Measurements from ENCODE around the gene EIPR1. TPM values are rescaled to one million over a fixed set of nuclear protein-coding genes. Genes with fewer than 3 reads are reported as not detected.

The EIPR1 gene
- total and polyA plus RNA-seq, 10 of the 15 experiments (the other 5 are each of a cell fraction or from before 2014, with no cell fraction given), result 23.6 to 61.2 (median 42.2) TPM

- Histone ChIP-seq H3K4me2 (ENCODE audit: control insufficient read depth, insufficient read depth) (no peak overlapping the region), H3K27ac (ENCODE audit: control insufficient read depth, insufficient read depth) (no peak overlapping the region), H3K27me3 (replicated peaks in 1 of 2; ENCODE audit: control insufficient read depth in 2 of 2, insufficient read depth in 2 of 2, low read length in 1 of 2) (no peaks in the 10 kb centered on the region), H2AFZ (ENCODE audit: control insufficient read depth, low read depth, low read length) (no peak overlapping the region), H3K9ac (ENCODE audit: control insufficient read depth, insufficient read depth, low read length) (no peak overlapping the region), H3K36me3 (ENCODE audit: control insufficient read depth in 2 of 2, insufficient read depth in 2 of 2, low read length in 1 of 2) (peaks cover 10 to 22% of the 10 kb centered on the region in 2 experiments; a peak in 3 of 4 replicates), H3K4me3 (no peak overlapping the region), H3K79me2 (ENCODE audit: control insufficient read depth, insufficient read depth, low read length) (no peaks in the 10 kb centered on the region; the same call in none of the 2 replicates), H3K4me1 (ENCODE audit: control insufficient read depth, insufficient read depth, low read length) (no peaks in the 10 kb centered on the region), H3K9me3 (replicated peaks; ENCODE audit: control insufficient read depth, insufficient read depth, low read length) (no peaks in the 10 kb centered on the region; the same call in 2 of the 3 replicates), H4K20me1 (ENCODE audit: control insufficient read depth, insufficient read depth) (no peaks in the 10 kb centered on the region)
- intact Hi-C loops (cut with micrococcal nuclease; ENCODE audit: unreplicated experiment), result no loop called here
- ChIA-PET CTCF (interaction anchor here (1.2 to 2.8 kb wide), 3 partner anchors 8 to 36 kb away, joined by 3 to 10 read pairs (median 9); no protein-coding TSS in a partner anchor), POLR2A (no interaction called here), RAD21 (ENCODE audit: unreplicated experiment) (interaction anchor here (1.2 kb wide), 1 partner anchor 36 kb away, joined by 3 read pairs; no protein-coding TSS in a partner anchor), SMC1A (ENCODE audit: uncharacterized antibody, unreplicated experiment) (interaction anchor here (1.5 to 3.6 kb wide), 2 partner anchors 10 to 17 kb away, joined by 9 to 18 read pairs; no protein-coding TSS in a partner anchor)
- FAIRE-seq (no peak), DNase-seq (ENCODE audit: low read depth, low spot score) (no peak), ATAC-seq (no peak)
- in situ Hi-C loops (cut with MboI), result no loop called here
- TF ChIP-seq ZBTB40 (IDR thresholded peaks at IDR 0.05; ENCODE audit: borderline replicate concordance), result no peak
- no peak for TF ChIP-seq ZSCAN29 (IDR thresholded peaks at IDR 0.05)
- TF ChIP-seq CTCF (IDR thresholded peaks at IDR 0.05 in 2 of 3, conservative IDR thresholded peaks at IDR 0.05 in 1 of 3; ENCODE audit: control insufficient read depth in 2 of 3, extremely low read depth in 1 of 3, insufficient read depth in 1 of 3, low read depth in 3 of 3, low read length in 3 of 3), result no peak
- no peak for TF ChIP-seq ZNF384 (IDR thresholded peaks at IDR 0.05; ENCODE audit: borderline replicate concordance, low read depth, low read length)
- TF ChIP-seq EED (IDR thresholded peaks at IDR 0.05; ENCODE audit: low read depth), result no peak
- no peak for TF ChIP-seq CREM (IDR thresholded peaks at IDR 0.05; ENCODE audit: low read depth)
- 97% methylated on average over 10 of the region's 10 CpGs for WGBS (ENCODE audit: insufficient coverage, insufficient replicate concordance, low lambda C conversion rate, missing lambda C conversion rate)
- BruUV-seq (replicated peaks), result no TSS peak
Observed at GRCh38 chr2:3386448-3386958, 8.9 kb upstream of the EIPR1 start.
